ENCODE results near the gene NUDT10. TPM values are rescaled to one million over a fixed set of nuclear protein-coding genes. Genes with fewer than 3 reads are reported as not detected.

Gene NUDT10
- total RNA-seq, 2 donors from 2014 or later: 10.1 to 23.7 TPM

DNA sequence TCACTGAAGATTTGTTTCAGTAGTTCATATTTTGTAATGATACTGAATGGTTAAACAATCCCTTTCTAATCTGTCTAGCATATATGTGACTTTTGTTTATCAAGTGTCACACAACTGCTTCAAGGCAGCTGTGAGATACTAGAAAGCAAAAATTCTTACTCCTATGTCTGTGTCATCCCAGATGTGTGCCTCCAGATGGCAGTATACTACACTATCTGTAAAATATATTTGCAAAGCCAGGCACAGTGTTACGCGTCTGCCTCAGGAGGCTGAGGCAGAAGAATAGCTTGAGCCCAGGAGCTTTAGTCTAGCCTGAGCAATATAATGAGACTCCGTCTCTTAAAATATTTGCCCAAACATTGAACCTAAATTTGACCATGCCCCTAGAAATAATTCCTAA lies 4.0 kb downstream of the NUDT10 start:
- peak; percentile 58 for DNase-seq
- Histone ChIP-seq H3K9ac (ENCODE audit: extremely low read depth, low read length, poor library complexity, severe bottlenecking) (no peak overlapping the region), H3K4me1 (ENCODE audit: control insufficient read depth, insufficient read depth, low read length) (no peaks in the 10 kb centered on the region), H3K27ac (ENCODE audit: low read depth, low read length) (no peak overlapping the region), H3K9me3 (ENCODE audit: control insufficient read depth, low read length) (no peaks in the 10 kb centered on the region), H3K27me3 (ENCODE audit: control insufficient read depth, insufficient read depth, low read length, poor library complexity, severe bottlenecking) (no peaks in the 10 kb centered on the region), H3K4me3 (ENCODE audit: low read length) (peak overlapping the region; percentile 84), H3K36me3 (ENCODE audit: control insufficient read depth, insufficient read depth, low read length) (no peaks in the 10 kb centered on the region)
- TF ChIP-seq, protein P1, sequence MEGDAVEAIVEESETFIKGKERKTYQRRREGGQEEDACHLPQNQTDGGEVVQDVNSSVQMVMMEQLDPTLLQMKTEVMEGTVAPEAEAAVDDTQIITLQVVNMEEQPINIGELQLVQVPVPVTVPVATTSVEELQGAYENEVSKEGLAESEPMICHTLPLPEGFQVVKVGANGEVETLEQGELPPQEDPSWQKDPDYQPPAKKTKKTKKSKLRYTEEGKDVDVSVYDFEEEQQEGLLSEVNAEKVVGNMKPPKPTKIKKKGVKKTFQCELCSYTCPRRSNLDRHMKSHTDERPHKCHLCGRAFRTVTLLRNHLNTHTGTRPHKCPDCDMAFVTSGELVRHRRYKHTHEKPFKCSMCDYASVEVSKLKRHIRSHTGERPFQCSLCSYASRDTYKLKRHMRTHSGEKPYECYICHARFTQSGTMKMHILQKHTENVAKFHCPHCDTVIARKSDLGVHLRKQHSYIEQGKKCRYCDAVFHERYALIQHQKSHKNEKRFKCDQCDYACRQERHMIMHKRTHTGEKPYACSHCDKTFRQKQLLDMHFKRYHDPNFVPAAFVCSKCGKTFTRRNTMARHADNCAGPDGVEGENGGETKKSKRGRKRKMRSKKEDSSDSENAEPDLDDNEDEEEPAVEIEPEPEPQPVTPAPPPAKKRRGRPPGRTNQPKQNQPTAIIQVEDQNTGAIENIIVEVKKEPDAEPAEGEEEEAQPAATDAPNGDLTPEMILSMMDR (conservative IDR thresholded peaks at IDR 0.05): peak; percentile 72
- H3K9me3 Mint-ChIP-seq: peaks cover 29% of the 10 kb centered on the region
- no peak overlapping the region for H3K27ac Mint-ChIP-seq
- H3K36me3 Mint-ChIP-seq (ENCODE audit: low read depth): peaks cover 2% of the 10 kb centered on the region
- no peak overlapping the region for H3K4me3 Mint-ChIP-seq
- H3K4me1 Mint-ChIP-seq: peaks cover 11% of the 10 kb centered on the region
- H3K27me3 Mint-ChIP-seq (ENCODE audit: insufficient read depth): no peaks in the 10 kb centered on the region
- 21% methylated on average over 3 of the region's 3 CpGs; no CpG with 5 or more reads in 1 of the 2 experiments for WGBS, 2 experiments (ENCODE audit: insufficient coverage in 1 of 2, insufficient read length in 1 of 2)

DNA sequence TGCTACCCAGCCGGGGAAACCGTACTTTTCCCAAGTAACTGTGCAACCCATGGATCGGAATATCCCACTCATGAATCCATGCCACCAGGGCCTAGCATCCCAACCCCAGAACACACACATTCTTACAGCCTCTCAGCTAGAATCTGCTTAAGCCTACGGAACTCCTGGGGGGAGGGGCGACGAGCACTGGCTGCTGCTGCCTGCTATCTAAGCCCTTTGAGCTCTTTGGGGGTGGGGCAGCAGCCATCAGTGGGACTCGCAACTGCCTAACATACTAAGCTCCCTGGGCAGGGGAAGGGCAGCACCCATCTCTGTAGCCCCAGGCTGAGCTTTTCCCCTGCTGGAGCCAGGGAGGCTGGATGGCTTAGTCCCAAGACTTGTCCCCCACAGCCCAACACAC lies 28.6 kb downstream of the NUDT10 start:
- Mint-ChIP-seq H3K36me3 (ENCODE audit: low read depth) (no peaks in the 10 kb centered on the region), H3K9me3 (peaks cover 75% of the 10 kb centered on the region), H3K4me3 (no peak overlapping the region), H3K4me1 (no peaks in the 10 kb centered on the region), H3K27ac (no peak overlapping the region), H3K27me3 (ENCODE audit: insufficient read depth) (no peaks in the 10 kb centered on the region)
- no peaks in the 10 kb centered on the region for H3K9me3 ChIP-seq (ENCODE audit: control insufficient read depth, low read length)
- no peaks in the 10 kb centered on the region for H3K4me1 ChIP-seq (ENCODE audit: control insufficient read depth, insufficient read depth, low read length)
- peak; percentile 51 for DNase-seq
- H3K9ac ChIP-seq (ENCODE audit: extremely low read depth, low read length, poor library complexity, severe bottlenecking): no peak overlapping the region
- no peaks in the 10 kb centered on the region for H3K27me3 ChIP-seq (ENCODE audit: control insufficient read depth, insufficient read depth, low read length, poor library complexity, severe bottlenecking)
- H3K36me3 ChIP-seq (ENCODE audit: control insufficient read depth, insufficient read depth, low read length): no peaks in the 10 kb centered on the region
- H3K4me3 ChIP-seq (ENCODE audit: low read length): no peak overlapping the region
- no peak overlapping the region for H3K27ac ChIP-seq (ENCODE audit: low read depth, low read length)
- WGBS, 2 experiments (ENCODE audit: insufficient coverage in 1 of 2, insufficient read length in 1 of 2): 76 to 80% methylated on average over 1 to 7 of the region's 7 CpGs
- TF ChIP-seq, protein P1 (conservative IDR thresholded peaks at IDR 0.05): no peak

DNA sequence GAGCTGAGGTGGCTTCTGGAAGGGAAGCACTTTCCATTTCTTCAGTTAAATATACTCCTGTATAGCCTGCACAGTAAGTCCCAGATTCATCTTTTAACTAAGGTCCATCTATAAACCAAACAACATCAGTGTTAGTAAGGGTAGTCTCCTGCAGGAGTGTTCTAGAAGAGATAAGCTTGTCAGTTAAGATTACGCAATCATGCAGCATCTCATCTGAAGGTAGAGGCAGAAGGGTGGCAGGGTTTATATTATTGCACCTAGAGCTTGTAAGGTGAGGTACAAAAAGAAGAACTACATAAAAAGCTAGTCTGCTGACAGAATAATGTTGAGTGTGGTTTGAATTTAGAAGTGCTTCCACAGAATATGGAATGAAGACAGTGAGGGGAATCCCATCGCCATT lies 44.0 kb downstream of the NUDT10 start:
- Histone ChIP-seq H3K27me3 (ENCODE audit: control insufficient read depth, insufficient read depth, low read length, poor library complexity, severe bottlenecking) (no peaks in the 10 kb centered on the region), H3K4me3 (ENCODE audit: low read length) (no peak overlapping the region), H3K9ac (ENCODE audit: extremely low read depth, low read length, poor library complexity, severe bottlenecking) (no peak overlapping the region), H3K9me3 (ENCODE audit: control insufficient read depth, low read length) (no peaks in the 10 kb centered on the region), H3K36me3 (ENCODE audit: control insufficient read depth, insufficient read depth, low read length) (no peaks in the 10 kb centered on the region), H3K27ac (ENCODE audit: low read depth, low read length) (no peak overlapping the region), H3K4me1 (ENCODE audit: control insufficient read depth, insufficient read depth, low read length) (no peaks in the 10 kb centered on the region)
- Mint-ChIP-seq H3K27me3 (ENCODE audit: insufficient read depth) (no peaks in the 10 kb centered on the region), H3K27ac (no peak overlapping the region), H3K36me3 (ENCODE audit: low read depth) (no peaks in the 10 kb centered on the region), H3K9me3 (peaks cover 34% of the 10 kb centered on the region), H3K4me1 (no peaks in the 10 kb centered on the region), H3K4me3 (no peak overlapping the region)
- WGBS, 2 experiments (ENCODE audit: insufficient coverage in 1 of 2, insufficient read length in 1 of 2): 91 to 100% methylated on average over 1 to 2 of the region's 2 CpGs
- TF ChIP-seq, protein P1 (conservative IDR thresholded peaks at IDR 0.05): no peak
- no peak for DNase-seq

Other genes with a start within 250 kb of the NUDT10 start
- 10 to 100 TPM; 13.9 to 14.5 TPM for gene NUDT11, start 163.8 kb downstream of the NUDT10 start, total RNA-seq

All from endodermal cell (in vitro differentiated cells).